HG02973 (cell line): ENCODE measurements around the gene OR14J1.
"Not testable (repeated sequence)": the region's sequence is repeated elsewhere in the genome, so short reads cannot be mapped to it uniquely, and the experiment has no call there.

Experiments used
- ATAC-seq: cut with Tn5 transposase; IDR thresholded peaks from one replicate; pipeline ENCODE4 v1.9.1; 2021; ENCODE audit warnings: moderate library complexity; ENCODE audit not compliant: unreplicated experiment

Gene OR14J1

GRCh38 chr6:29301316-29301715, at the start of gene OR14J1:
TSS of gene OR14J1 (plus strand) at chr6:29301701. CDS start at chr6:29306690, 4,989 bp downstream.
- no peak for ATAC-seq

GRCh38 chr6:29251736-29252135, 49.8 kb upstream of the OR14J1 start:
- no peak for ATAC-seq

- ATAC-seq, result no peak
Observed at GRCh38 chr6:29255530-29255929, 46.0 kb upstream of the OR14J1 start.

- ATAC-seq, result no peak
Observed at GRCh38 chr6:29259721-29260120, 41.8 kb upstream of the OR14J1 start.

- ATAC-seq, result no peak
Observed at GRCh38 chr6:29263001-29263400, 38.5 kb upstream of the OR14J1 start.

GRCh38 chr6:29294499-29294914, 7.0 kb upstream of the OR14J1 start:
- ATAC-seq, result no peak

- ATAC-seq, result no peak
Observed at GRCh38 chr6:29295181-29295585, 6.3 kb upstream of the OR14J1 start.

GRCh38 chr6:29295623-29296022, 5.9 kb upstream of the OR14J1 start:
- no peak for ATAC-seq

- ATAC-seq, result no peak
Observed at GRCh38 chr6:29319931-29320330, 18.4 kb downstream of the OR14J1 start.

- not testable (repeated sequence) for ATAC-seq
Observed at GRCh38 chr6:29323332-29323731, 21.8 kb downstream of the OR14J1 start.

GRCh38 chr6:29325777-29326176, 24.3 kb downstream of the OR14J1 start:
- ATAC-seq, result no peak

GRCh38 chr6:29332676-29333075, 31.2 kb downstream of the OR14J1 start:
- ATAC-seq, result no peak

GRCh38 chr6:29336269-29336668, 34.8 kb downstream of the OR14J1 start:
- ATAC-seq, result no peak

- ATAC-seq, result no peak
Observed at GRCh38 chr6:29345380-29345779, 43.9 kb downstream of the OR14J1 start.

- ATAC-seq, result not testable (repeated sequence)
Observed at GRCh38 chr6:29349348-29349747, 47.8 kb downstream of the OR14J1 start.

- no peak for ATAC-seq
Observed at GRCh38 chr6:29354980-29355379, 53.5 kb downstream of the OR14J1 start.

GRCh38 chr6:29355603-29356002, 54.1 kb downstream of the OR14J1 start:
- ATAC-seq, result no peak
